HL-60 (cell line): Measurements from ENCODE around the gene PBRM1.

Source experiments
- GABPA ChIP-seq: IDR thresholded peaks from 2 replicates; pipeline ENCODE4 v1.6.1; 2012; ENCODE audit warnings: low read depth
- TF ChIP-seq, protein P1 (sequence below): IDR thresholded peaks from one replicate; pipeline ENCODE4 v1.5.1; 2011; ENCODE audit warnings: low read length, control low read depth, inconsistent platforms; ENCODE audit not compliant: insufficient read depth

DNA sequence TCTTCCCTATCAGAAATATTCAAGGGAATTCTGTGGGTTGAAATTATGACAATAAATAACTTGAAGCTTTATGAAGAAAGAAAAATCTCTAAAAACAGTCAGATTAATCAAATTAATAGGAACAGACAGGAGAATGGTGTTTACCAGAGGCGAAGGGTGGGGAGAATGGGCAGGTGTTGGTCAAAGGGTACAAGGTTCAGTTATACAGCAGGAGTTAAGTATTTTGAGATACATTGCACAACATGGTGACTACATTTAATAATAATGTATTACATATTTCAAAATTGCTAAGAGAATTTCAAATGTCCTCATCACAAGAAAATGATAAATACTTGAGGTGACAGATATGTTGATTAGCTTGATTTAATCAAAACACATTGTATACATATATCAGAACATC, 38.8 kb upstream of the PBRM1 start:
- TF ChIP-seq, protein P1, sequence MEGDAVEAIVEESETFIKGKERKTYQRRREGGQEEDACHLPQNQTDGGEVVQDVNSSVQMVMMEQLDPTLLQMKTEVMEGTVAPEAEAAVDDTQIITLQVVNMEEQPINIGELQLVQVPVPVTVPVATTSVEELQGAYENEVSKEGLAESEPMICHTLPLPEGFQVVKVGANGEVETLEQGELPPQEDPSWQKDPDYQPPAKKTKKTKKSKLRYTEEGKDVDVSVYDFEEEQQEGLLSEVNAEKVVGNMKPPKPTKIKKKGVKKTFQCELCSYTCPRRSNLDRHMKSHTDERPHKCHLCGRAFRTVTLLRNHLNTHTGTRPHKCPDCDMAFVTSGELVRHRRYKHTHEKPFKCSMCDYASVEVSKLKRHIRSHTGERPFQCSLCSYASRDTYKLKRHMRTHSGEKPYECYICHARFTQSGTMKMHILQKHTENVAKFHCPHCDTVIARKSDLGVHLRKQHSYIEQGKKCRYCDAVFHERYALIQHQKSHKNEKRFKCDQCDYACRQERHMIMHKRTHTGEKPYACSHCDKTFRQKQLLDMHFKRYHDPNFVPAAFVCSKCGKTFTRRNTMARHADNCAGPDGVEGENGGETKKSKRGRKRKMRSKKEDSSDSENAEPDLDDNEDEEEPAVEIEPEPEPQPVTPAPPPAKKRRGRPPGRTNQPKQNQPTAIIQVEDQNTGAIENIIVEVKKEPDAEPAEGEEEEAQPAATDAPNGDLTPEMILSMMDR: no peak
- no peak for TF ChIP-seq GABPA
